Measurements from ENCODE around the gene REV3L.
A peak's percentile ranks its signal among the peaks of the same experiment; 100 is the strongest.
"Not testable (repeated sequence)": the region's sequence is repeated elsewhere in the genome, so short reads cannot be mapped to it uniquely, and the experiment has no call there.

REV3L gene, protein sequence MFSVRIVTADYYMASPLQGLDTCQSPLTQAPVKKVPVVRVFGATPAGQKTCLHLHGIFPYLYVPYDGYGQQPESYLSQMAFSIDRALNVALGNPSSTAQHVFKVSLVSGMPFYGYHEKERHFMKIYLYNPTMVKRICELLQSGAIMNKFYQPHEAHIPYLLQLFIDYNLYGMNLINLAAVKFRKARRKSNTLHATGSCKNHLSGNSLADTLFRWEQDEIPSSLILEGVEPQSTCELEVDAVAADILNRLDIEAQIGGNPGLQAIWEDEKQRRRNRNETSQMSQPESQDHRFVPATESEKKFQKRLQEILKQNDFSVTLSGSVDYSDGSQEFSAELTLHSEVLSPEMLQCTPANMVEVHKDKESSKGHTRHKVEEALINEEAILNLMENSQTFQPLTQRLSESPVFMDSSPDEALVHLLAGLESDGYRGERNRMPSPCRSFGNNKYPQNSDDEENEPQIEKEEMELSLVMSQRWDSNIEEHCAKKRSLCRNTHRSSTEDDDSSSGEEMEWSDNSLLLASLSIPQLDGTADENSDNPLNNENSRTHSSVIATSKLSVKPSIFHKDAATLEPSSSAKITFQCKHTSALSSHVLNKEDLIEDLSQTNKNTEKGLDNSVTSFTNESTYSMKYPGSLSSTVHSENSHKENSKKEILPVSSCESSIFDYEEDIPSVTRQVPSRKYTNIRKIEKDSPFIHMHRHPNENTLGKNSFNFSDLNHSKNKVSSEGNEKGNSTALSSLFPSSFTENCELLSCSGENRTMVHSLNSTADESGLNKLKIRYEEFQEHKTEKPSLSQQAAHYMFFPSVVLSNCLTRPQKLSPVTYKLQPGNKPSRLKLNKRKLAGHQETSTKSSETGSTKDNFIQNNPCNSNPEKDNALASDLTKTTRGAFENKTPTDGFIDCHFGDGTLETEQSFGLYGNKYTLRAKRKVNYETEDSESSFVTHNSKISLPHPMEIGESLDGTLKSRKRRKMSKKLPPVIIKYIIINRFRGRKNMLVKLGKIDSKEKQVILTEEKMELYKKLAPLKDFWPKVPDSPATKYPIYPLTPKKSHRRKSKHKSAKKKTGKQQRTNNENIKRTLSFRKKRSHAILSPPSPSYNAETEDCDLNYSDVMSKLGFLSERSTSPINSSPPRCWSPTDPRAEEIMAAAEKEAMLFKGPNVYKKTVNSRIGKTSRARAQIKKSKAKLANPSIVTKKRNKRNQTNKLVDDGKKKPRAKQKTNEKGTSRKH (N-terminal part only)

DNA sequence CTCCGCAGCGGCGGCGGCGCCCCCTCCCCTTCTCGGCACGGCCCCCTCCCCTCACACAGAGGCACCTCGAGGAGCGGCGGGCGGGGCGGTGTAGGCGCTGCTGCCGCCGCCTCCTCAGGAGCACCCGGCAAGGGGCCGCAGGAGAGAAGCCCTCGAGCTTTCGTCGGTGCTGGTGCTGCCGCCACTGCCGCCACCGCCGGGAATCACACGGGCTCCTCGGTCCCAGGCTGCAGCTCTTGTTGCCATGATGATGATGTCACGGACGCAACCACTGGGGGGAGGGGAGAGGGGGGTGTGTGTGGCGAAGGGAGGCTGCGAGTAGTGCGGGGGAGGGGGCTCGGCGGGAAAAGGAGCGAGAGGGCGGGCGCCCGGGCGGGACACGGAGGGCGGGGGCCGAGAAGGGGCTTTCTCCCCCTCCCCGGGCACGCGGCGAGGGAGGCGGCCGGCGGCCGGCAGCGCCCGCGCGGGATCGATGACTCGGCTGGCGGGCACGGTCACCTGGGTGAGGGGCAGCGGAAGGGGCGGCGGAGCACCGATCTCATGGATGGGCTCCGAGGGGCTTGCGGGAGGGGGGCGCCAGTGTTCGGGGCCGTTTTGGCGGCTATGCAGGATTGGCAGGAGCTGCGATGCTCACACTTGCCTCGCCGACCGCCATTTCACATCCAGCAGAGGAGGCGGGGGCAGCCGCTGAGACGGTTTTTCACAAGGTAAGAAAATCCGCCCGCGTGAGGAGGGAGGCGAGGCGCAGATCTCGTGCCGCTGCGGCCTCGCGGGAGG is at the start of gene REV3L:
Gene REV3L, minus strand, starts transcription at position 260 of the 777 bp plus-strand sequence. CDS start 330 bp downstream, outside the sequence.
- peak; percentile 96 for DNase-seq

DNA sequence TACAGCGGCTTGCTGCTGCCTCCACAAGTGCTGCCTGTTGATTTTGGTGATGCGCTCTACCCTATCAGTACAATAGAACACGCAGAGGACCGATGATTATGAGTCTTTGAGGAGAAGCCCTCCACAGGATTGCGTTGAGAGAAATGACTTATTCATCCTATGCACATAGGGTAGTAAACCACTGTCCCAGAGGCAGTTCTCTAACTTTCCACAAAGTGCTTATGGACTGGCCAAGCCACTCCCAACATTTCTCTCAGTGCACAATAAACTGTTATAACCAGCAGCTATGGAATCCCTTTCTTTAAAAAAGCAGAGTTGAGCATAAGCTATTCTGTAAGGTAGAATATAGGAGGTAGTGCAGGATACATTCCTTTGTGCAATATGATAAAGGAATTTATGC is 48.2 kb upstream of the REV3L start:
- no peak for DNase-seq

DNA sequence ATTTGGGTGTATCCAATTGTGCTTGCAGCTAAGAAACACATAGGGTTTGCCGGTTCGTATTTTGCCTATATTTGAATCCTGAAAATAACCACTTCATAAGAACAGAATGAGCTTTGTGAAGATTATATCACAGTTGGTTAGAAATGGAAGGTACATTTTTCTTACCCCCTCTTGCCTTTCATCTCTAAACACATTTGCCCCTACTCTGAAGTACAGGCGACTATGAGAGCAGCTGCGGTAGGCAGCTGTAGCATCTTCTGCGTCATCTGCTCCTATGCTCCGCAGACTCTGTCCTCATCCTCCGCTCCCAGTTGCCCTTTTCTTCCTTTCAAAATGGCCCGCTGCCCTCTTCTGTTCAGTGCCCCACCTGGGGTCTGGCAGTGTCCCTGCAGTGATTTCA is 47.6 kb upstream of the REV3L start:
- DNase-seq: no peak

GRCh38 chr6:111530218-111530617 is 47.2 kb upstream of the REV3L start:
- no peak for DNase-seq

- no peak for DNase-seq
Observed at GRCh38 chr6:111527367-111527766, 44.3 kb upstream of the REV3L start.

DNA sequence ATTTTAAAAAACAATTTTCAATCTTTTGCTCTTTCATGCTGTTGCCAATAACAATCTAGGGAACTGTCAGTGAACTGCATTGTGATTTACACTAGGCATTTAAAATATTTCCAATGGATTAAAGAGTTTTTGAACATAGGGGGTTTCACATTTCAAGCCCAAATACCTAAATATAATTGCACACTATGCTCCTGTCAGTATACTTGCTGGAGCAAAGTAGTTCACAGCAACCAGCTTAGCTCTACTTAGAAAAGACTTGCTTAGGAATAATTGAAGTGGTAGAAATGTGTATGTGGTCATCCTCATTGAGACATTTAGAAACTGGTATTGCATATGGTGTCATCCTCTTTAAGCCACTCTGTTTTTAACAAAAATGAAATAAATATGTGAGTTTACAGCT is 41.7 kb upstream of the REV3L start:
- DNase-seq: no peak

DNA sequence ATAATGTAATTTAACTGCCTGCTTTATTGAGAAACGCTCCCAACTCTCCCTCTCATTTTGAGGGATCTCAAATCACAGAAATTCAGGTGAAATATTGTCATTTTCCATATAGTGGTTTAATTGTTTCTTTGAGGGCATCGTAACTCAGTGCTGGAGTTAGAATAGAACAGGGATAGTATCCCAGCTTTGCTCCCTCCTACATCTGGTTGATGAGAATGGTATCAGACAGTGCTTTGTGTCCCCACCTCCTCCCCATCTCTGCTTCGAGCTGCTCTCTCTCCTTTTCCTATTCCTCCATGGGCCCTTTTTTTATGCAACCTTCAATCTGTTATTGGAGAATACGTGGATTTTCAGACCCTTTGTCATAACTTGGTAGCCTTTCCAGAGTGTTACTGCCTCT is 41.2 kb upstream of the REV3L start:
- no peak for DNase-seq

DNA sequence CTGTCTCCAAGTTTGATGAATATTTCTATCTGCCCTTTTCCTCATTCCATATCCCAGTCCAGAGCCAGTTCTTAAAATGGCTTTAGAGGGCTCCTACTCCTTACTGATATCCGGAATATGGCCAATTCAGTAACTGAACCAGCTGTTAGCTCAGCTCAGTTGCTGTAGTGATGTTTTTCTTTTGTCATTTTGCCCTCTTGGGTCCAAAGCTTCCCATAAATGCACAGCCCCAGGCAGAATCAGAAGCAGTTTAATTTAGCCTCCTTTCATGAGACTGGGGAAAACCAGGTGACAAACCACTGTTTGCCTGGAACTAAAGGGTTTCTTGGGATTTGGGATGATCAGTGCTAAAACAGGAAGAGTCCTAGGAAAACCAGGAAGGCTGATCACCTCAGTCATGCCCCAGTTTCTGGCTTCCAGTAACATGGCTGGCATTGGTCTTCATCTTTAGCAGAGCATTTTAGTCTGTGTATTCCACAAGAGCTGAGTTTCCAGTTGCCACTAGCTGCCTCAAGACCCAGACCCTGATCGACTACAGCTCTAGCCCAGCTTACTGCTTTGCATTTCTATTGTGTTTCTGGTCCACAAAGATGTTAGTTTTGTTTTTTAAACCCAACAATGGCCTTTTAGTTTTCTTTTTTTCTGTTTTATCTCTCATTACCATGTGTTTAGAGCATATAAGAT is 40.6 kb upstream of the REV3L start:
- DNase-seq: peak; percentile 23

- peak; percentile 24 for DNase-seq
Observed at GRCh38 chr6:111522393-111523020, 39.5 kb upstream of the REV3L start.

DNA sequence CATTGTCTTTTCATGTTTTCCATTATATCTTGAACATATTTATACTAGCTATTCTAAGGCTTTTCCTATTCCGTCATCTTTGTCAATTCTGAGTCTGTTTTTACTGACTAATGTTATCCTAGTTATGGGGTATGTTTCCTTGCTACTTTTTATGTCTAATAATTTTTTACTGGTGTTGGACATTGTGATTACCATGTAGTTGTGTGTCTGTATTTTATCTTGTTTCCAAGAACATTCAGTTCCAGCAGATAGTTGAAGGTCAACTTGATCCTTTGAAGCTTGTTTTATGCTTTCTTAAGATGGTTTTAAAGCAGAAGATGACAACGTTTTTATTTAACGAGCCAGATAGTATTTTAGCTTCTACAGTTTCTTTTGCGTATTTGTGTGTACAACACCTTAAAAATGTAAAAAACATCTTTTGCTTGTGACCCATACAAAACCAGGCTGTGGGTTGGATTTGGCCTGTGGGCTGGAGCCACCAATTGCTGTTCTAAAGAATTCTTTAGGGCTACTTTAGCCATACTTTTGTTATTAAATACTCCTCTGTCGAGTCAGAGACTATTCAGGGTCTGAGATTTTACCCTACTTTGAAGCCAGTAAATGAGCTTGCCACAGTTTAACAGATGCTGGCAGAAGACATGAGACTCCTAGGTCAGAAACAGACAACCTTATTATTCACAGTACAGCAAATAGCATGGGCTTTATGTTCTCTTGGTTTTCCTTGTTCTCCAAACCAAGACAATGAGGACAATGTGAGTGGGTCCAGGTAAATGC is 38.7 kb upstream of the REV3L start:
- no peak for DNase-seq

DNA sequence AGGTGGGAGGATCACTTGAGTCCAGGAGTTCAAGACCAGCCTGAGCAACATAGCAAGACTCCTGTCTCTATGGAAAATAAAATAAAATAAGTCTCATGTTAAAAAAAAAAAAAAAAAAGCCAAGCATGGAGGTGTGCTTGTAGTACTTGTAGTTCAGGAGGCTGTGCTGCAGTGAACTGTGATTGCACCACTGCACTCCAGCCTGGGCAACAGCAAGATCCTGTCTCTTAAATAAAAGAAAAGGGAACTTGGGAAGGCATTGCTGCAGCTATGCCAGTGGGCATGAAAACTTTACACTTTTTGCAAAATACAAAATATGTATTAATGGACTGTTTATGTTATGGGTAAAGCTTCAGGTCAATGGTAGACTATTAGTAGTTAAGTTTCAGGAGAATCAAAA is 37.5 kb upstream of the REV3L start:
- DNase-seq: no peak

- DNase-seq: no peak
Observed at GRCh38 chr6:111517965-111518364, 34.9 kb upstream of the REV3L start.

GRCh38 chr6:111515259-111515658 is 32.2 kb upstream of the REV3L start:
- DNase-seq: no peak

DNA sequence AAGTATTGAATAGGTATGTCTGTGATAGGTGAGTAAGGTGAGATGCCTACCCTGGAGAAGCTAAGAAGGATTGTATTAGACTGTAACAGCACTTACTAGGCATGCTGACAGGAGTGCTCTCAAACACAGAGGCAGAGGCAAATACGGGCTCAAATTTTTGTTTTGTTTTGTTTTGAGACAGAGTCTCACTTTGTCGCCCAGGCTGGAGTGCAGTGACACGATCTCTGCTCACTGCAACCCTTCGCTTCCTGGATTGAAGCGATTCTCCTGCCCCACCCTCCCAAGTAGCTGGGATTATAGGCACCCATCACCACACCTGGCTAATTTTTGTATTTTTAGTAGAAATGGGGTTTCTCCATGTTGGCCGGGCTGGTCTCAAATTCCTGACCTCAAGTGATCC is 31.5 kb upstream of the REV3L start:
- DNase-seq: not testable (repeated sequence)

GRCh38 chr6:111507219-111507618 is 24.2 kb upstream of the REV3L start:
- not testable (repeated sequence) for DNase-seq

- not testable (repeated sequence) for DNase-seq
Observed at GRCh38 chr6:111505498-111505897, 22.5 kb upstream of the REV3L start.

DNA sequence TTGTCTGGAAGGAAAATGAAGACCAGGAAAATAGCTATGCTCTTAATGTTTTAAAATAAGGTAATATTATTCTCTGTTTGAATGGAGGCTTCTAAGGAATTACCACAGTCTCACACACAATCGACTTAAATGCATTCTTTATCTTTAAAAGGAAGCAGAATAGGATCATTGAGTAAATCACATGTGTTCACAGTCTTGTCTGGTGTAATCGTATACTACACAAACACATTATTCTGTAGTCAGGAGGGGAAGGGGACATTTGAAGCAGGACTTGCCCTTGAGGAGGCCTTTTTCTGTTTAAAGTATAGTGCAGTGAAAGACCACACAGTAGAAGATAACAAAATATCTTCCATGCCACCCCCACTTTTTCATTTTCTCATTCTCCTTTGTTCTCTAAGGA is 20.6 kb upstream of the REV3L start:
- DNase-seq: peak; percentile 61

- no peak for DNase-seq
Observed at GRCh38 chr6:111503194-111503593, 20.2 kb upstream of the REV3L start.

GRCh38 chr6:111502154-111502553 is 19.1 kb upstream of the REV3L start:
- DNase-seq: no peak

- DNase-seq: peak; percentile 30
Observed at GRCh38 chr6:111499269-111499793, 16.3 kb upstream of the REV3L start.

Data from OCI-M1 (cell line).